Left hindlimb (tissue), 1 donor: Measurements from ENCODE around the gene TOX2.

Experiments
- DNase-seq: peaks from one replicate; pipeline ENCODE4 v3.0.0-alpha.2; 2018

The TOX2 gene

GRCh38 chr20:43941476-43942200, 27.0 kb downstream of the TOX2 start:
- no peak for DNase-seq

DNA sequence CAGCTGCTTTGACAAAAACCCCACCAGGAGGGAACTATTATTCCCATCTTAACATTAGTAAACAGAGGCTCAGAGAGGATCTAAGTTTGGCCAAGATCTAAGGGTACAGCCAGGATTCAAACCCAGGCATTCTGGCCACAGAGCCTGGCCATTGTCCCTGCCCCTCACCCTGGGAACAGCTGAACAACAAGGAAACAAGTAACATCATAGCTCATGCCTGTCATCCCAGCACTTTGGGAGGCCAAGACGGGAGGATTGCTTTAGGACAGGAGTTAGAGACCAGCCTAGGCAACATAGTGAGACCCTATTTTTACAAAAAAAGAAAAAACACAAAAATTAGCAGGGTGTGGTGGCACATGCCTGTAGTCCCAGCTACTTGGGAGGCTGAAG, 27.5 kb downstream of the TOX2 start:
- DNase-seq, result no peak

DNA sequence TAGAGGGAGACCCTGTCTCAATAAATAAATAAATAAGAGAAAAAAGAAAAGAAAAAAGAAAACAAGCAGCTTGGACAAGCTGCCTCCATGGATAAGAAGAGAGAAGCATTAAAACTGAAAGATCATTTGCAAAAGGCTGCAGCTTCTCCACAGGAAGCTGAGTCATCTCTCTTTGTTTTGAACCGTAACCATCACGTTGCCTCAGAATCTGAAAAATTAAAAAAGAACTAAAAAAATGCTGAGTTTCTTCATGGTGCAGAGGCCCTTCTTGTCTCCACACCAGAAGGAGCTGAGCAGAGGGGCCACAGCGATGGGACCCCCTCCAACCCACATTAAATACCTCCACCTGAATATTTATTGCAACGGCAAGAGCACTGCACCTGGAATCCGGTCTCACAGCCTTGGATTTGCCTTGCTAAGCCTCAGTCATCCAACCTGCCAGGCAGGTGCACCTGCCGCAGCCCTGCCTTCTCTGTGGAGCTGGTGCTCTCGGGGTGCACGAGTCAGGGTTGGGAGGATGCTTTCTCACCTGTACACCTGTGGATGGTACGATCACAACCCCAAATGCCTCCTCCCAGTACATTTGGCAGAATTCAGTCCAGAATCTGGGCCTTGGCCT, 28.1 kb downstream of the TOX2 start:
- DNase-seq, result no peak

DNA sequence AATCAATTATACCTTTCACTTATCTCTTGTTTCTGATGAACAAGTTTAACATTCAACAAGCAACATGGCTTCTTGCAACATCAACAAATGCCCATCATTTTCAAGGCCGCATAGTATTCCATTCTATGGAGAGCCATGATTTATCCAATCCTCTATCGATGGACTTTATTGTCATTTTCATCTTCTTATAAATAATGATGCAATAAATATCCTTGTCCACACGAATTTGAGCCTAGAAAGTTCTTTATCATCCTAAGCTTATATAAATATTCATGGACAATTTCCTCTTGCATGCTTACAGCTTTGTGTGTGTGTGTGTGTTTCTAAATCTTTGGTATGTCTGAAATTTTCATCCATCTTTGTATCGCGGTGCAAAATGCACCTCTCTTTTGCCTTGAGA, 29.1 kb downstream of the TOX2 start:
- DNase-seq, result no peak

DNA sequence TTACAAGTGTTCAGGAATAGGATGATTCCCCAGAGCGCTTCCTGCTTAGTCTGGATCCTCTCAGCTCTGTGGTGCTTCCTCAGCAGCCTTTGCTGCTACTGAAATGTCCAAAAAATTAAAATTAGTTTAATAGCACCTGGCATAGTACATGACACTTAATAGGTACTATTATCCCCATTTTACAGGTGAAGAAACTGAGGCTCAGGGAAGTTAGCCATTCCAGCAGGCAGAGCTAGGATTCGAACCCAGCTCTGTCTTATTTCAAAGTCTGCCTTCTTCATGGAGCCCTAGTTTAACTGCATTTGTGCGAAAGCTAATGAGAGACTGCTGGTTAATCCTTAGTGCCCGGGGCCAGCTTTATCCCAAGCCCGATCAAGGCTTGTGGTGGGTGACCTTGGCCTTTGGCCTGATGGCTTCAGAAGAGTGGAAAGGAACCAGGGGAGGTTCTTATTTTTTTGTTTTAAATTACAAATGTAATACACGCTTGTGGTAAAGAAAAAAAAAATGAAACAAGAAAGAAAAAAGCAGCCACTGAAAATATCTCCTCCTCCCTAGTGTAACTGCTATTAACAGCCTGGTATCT, 30.1 kb downstream of the TOX2 start:
- DNase-seq, result no peak

DNA sequence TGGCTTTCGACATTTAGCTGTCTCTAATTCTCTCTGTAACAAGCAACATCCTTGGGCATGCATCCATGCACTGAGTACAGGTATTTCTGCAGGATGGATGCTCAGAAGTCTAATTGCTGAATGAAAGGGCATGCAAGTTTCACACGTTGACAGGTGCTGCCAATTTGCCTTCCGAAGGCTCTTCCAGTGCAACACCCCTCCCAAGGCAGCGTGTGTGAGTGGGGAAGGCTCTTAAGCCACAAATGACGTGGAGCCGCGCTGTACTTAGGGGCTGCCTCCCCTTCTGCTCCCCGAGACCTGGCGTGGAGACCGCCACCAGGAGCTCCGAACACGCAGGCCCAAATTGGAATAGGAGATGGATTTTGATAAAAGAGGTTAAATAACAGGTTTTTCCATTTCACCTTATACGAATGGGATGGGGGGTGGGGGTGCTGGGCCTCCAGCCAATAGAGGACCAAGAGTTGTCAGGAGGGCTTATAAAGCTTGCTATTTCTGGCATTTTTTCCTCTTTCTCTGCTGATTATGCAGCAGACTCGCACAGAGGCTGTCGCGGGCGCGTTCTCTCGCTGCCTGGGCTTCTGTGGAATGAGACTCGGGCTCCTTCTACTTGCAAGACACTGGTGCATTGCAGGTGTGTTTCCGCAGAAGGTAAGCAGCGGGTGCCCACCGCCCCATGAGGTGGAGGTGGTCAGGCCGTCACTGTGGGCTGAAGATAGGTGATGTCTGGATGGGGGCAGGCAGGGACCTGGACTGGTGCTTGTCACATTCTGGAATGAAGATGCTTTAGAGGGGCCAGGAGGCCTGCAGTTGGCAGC, 30.9 kb downstream of the TOX2 start:
- DNase-seq, result no peak

DNA sequence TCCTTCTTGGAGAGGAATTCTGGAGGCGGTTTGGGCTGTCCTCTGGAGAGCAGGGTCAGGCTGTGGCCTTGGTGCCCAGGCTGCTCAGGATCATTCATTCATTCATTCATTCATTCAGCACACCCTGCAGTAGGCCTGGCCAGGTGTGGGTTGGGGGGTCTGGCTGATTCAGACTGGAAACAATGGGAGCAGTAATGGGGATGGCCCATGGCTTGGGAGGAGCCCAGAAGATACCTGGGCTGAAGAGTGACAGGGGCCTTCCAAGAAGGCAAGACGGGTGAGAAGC, 31.5 kb downstream of the TOX2 start:
- no peak for DNase-seq

DNA sequence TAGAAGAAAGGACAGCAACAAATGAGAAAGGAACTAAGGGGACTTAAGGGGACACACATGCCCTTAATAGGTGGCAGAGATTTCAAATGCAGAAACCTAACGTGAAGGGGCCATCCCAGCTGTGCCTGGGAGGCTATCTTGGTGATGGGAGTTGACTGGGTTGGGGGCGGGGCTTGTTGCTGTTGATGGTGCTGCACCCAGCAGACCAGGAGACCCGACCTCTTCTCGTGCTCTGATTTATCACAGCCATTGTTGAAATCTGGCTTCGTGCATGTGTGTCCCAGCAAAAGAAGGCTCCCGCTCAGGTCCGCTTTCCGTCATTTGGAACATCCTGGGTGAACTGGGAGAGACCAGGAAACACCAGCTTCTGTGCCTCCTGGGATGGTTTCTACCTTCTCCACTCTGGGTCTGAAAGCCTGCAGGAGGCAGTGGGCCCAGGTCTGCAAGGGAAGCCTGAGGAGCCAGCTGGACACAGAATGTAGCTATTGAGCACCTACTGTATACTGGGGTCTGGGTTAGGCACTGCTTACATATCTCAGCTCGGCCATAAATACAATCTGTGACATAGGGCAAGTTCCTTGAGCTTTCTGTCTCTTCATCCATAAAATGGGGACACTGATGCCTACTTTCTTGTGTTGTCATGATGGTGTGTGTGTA, 32.1 kb downstream of the TOX2 start:
- DNase-seq, result no peak

GRCh38 chr20:43947316-43947710, 32.7 kb downstream of the TOX2 start:
- no peak for DNase-seq

DNA sequence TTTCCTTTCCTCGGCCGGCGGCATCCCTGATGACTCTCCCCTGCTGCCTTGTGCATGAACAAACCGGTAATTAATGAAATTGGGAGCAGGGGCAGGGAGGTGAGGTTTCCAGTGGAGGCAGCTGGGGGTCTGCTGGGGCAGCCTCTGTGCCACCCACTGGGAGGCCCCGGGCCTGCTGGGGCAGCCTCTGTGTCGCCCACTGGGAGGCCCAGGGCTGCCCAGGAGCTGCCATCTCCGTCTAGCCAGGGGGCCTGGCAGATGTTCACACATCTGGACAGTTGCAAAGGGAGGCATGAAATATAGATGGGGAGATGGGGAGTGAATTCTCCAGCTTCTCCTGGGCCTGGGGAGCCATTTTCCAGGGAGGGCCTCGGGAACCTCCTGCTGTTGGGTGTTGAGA, 33.8 kb downstream of the TOX2 start:
- no peak for DNase-seq

DNA sequence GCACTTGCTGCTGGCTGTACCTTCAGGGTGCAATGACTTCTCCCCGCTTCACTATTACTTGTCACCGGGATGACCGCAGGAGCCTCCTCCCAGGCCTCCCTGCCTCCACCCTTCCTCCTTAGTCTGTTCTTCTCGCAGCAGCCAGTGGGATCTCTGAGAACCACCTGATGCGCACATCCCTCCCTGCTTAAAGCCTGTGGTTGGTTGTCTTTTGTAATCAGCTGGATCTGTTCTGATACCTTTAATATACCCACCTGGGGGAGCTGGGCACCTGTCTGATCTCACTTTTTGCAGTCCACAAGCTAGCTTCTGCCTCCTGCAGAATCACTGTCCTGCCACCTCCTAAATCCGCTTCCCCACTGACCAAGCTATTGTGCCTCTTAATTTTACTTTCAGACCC, 34.6 kb downstream of the TOX2 start:
- DNase-seq, result no peak

GRCh38 chr20:43949741-43950618, 35.3 kb downstream of the TOX2 start:
- no peak for DNase-seq

GRCh38 chr20:43953919-43954592, 39.4 kb downstream of the TOX2 start:
- DNase-seq, result no peak

- DNase-seq, result no peak
Observed at GRCh38 chr20:43954704-43955061, 40.0 kb downstream of the TOX2 start.

GRCh38 chr20:43955062-43955749, 40.6 kb downstream of the TOX2 start:
- peak; percentile 50 for DNase-seq

GRCh38 chr20:43955750-43956191, 41.1 kb downstream of the TOX2 start:
- no peak for DNase-seq

DNA sequence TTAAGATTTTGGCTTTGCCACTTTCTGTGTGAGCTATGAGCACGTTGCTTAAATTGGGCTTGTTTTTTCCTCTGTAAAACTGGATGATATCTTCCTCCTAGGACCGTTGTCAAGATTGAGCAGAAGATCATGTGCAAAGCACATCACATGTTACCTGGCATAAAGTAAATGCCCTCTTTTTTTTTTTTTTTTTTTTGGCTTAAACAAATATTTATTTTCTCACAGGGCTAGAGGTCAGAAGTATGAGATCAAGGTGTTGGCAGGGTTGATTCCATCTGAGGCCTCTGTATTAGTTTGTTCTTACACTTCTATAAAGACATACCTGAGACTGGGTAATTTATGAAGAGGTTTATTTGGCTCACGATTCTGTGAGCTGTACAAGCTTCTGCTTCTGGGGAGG, 42.7 kb downstream of the TOX2 start:
- DNase-seq, result no peak

- no peak for DNase-seq
Observed at GRCh38 chr20:43958626-43959025, 44.0 kb downstream of the TOX2 start.

DNA sequence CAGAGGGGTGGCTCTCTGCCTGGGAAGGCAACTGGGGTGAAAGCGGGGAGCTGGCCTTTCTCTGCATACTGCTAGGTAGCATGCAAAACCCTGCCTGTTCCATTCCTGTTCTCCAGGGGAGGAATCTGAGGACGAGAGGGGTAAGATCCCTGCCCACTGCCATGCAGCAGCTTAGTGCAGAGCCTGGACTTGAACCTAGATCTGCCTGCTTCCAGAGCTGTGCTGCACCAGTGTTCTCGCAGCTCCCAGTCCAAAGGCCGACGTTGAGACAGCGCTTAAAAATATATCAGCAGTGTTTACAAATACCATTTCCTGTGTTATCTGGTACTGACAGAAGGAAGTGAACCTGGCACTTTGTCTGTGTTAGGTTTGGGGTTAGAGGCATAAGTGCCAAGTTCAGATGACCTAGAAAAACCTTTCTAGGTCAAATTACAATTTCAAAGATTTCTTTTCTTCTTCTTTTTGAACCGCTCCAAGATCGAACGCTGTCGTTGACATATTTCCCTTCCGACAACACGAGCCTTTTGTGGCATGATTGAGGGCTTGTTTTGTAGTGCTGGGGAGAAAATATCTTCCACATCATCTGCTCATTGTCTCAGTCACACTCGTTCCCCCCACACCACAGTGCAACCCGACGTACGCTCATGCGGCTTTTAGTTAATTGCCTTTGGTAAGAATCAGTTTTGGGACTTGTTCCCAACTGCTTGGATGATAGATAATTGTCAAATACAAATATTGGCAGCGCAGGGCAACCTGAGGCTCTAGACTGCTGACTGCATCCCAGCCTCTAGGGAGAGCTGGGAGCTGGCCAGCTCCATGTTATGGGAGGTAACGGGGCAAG, 44.6 kb downstream of the TOX2 start:
- no peak for DNase-seq

GRCh38 chr20:43959920-43960227, 45.2 kb downstream of the TOX2 start:
- DNase-seq, result no peak
